Measurements from ENCODE around the gene BRD3. TPM values are rescaled to one million over a fixed set of nuclear protein-coding genes. Genes with fewer than 3 reads are reported as not detected.
"Not testable (repeated sequence)": the region's sequence is repeated elsewhere in the genome, so short reads cannot be mapped to it uniquely, and the experiment has no call there.

The BRD3 gene
- total and polyA plus RNA-seq, 3 donors from 2014 or later = 30.2 to 64.5 (median 44.3) TPM

DNA sequence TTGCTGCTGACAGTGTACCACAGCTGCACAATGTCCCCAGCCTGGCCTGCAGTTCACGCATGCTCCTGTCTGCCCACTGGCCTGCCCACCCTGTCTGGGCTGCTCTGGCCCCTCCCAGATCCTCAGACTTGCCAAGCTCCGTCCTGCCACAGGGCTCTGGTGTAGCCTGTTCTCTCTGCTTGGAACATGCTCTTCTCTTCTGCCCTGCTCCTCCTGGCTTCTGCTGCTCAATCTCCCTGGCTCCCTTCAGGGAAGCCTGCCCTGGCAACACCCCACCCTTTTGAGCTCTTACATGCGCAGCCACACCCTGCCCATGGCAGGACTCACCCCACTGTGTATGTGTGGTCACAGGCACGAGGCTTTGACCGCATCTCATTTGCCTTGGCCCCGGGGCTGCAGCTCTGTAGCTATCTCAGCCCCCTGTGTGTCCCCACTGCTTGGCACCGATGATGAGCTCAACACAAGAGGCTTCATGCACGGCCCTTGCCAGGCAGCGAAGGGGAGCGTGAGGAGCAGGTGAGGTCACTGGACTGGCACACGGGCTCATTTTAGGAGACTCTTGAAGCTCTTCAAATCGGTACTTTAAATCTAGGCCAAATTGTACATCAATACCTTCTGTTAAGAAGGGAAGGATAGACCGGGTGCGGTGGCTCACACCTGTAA lies 20.4 kb upstream of the BRD3 start:
- Histone ChIP-seq H3K9me3 (no peaks in the 10 kb centered on the region), H3K27ac (no peak overlapping the region), H3K27me3 (no peaks in the 10 kb centered on the region), H3K4me1 (no peaks in the 10 kb centered on the region), H3K36me3 (ENCODE audit: low read depth, missing control alignments) (no peaks in the 10 kb centered on the region), H3K4me3 (no peak overlapping the region)
- DNase-seq = no peak
- intact Hi-C loops (cut with DNase I; ENCODE audit: low total_unique reads) = no loop called here
- 88 to 89% methylated on average over 14 of the region's 14 CpGs for WGBS, 2 donors
- TF ChIP-seq, protein P1, sequence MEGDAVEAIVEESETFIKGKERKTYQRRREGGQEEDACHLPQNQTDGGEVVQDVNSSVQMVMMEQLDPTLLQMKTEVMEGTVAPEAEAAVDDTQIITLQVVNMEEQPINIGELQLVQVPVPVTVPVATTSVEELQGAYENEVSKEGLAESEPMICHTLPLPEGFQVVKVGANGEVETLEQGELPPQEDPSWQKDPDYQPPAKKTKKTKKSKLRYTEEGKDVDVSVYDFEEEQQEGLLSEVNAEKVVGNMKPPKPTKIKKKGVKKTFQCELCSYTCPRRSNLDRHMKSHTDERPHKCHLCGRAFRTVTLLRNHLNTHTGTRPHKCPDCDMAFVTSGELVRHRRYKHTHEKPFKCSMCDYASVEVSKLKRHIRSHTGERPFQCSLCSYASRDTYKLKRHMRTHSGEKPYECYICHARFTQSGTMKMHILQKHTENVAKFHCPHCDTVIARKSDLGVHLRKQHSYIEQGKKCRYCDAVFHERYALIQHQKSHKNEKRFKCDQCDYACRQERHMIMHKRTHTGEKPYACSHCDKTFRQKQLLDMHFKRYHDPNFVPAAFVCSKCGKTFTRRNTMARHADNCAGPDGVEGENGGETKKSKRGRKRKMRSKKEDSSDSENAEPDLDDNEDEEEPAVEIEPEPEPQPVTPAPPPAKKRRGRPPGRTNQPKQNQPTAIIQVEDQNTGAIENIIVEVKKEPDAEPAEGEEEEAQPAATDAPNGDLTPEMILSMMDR (IDR thresholded peaks at IDR 0.05) = no peak
- no peak for TF ChIP-seq POLR2A (IDR thresholded peaks at IDR 0.05)

DNA sequence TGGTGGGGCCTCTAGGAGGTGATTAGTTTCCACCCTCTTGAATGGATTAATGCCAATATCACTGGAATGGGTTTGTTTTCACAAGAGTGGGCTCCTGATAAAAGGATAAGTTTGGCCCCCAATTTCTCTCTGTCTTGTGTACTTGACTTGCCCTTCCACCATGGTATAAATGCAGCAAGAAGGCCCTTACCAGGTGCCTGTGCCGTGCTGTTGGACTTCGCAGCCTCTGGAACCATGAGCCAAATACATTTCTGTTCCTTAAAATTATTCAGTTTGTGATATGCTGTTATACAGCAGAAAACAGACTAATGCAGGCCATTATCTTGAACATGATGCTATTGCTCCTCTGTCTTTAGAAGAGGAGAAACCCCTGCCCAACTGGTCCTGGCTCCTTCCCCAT lies 17.8 kb upstream of the BRD3 start:
- Histone ChIP-seq H3K4me1 (no peaks in the 10 kb centered on the region), H3K9me3 (no peaks in the 10 kb centered on the region), H3K36me3 (ENCODE audit: low read depth, missing control alignments) (no peaks in the 10 kb centered on the region), H3K4me3 (no peak overlapping the region), H3K27me3 (no peaks in the 10 kb centered on the region), H3K27ac (no peak overlapping the region)
- TF ChIP-seq, protein P1 (IDR thresholded peaks at IDR 0.05) = no peak
- no peak for TF ChIP-seq POLR2A (IDR thresholded peaks at IDR 0.05)
- DNase-seq = no peak
- intact Hi-C loops (cut with DNase I; ENCODE audit: low total_unique reads) = no loop called here
- 96 to 98% methylated on average over 2 of the region's 2 CpGs for WGBS, 2 donors

DNA sequence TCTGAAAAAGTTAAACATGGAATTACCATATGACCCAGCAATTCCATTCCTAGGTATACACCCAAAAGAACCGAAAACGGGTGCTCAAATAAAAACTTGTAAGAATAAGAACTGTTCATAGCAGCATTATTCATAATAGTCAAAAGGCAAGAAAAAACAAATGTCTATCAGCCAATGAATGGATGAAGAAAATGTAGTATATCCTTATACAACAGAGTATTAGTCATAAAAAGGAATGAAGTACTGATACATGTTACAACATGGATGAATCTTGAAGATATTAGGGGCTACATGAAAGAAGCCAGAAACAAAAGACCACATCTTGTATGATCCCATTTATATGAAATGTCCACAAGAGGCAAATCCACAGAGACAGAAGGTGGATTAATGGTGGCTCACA lies 15.6 kb upstream of the BRD3 start:
- no peak for DNase-seq
- H3K27ac ChIP-seq = no peak overlapping the region
- WGBS, 2 donors = 89 to 90% methylated on average over 2 of the region's 2 CpGs
- H3K36me3 ChIP-seq (ENCODE audit: low read depth, missing control alignments) = no peaks in the 10 kb centered on the region
- H3K9me3 ChIP-seq = no peaks in the 10 kb centered on the region
- H3K4me3 ChIP-seq = no peak overlapping the region
- no peaks in the 10 kb centered on the region for H3K4me1 ChIP-seq
- TF ChIP-seq, protein P1 (IDR thresholded peaks at IDR 0.05) = no peak
- TF ChIP-seq POLR2A (IDR thresholded peaks at IDR 0.05) = no peak
- intact Hi-C loops (cut with DNase I; ENCODE audit: low total_unique reads) = no loop called here
- H3K27me3 ChIP-seq = no peaks in the 10 kb centered on the region

DNA sequence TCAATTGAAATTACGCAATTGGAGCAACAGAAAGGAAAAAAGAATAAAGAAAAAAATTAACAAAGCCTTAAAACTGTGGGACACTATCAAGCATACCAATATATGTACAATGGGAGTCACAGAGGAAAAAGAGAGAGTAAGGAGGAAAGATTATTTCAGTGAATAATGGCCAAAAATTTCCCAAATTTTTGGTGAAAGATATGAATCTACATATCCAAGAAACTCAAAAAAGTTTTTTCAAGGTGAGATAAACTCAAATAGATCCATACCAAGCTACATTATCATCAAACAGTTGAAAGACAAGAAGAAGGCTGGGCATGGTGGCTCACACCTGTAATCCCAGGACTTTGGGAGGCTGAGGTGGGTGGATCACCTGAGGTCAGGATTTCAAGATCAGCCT lies 8.8 kb upstream of the BRD3 start:
- H3K36me3 ChIP-seq (ENCODE audit: low read depth, missing control alignments) = no peaks in the 10 kb centered on the region
- no peaks in the 10 kb centered on the region for H3K27me3 ChIP-seq
- H3K4me3 ChIP-seq = no peak overlapping the region
- no peaks in the 10 kb centered on the region for H3K4me1 ChIP-seq
- no peak overlapping the region for H3K27ac ChIP-seq
- no peaks in the 10 kb centered on the region for H3K9me3 ChIP-seq
- intact Hi-C loops (cut with DNase I; ENCODE audit: low total_unique reads) = no loop called here
- 50 to 55% methylated on average over 1 of the region's 1 CpG for WGBS, 2 donors
- TF ChIP-seq, protein P1 (IDR thresholded peaks at IDR 0.05) = no peak
- TF ChIP-seq POLR2A (IDR thresholded peaks at IDR 0.05) = no peak
- no peak for DNase-seq

DNA sequence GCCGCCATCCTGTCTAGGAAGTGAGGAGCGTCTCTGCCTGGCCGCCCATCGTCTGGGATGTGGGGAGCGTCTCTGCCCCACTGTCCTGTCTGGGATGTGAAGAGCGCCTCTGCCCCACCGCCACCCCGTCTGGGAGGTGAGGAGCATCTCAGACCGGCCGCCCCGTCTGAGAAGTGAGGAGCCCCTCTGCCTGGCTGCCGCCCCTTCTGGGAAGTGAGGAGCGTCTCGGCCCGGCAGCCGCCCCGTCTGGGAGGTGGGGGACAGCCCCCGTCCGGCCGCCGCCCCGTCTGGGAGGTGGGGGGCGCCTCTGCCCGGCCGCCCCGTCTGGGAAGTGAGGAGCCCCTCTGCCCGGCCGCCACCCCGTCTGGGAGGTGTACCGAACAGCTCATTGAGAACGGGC lies 7.9 kb upstream of the BRD3 start:
- H3K9me3 ChIP-seq; intact Hi-C loops (cut with DNase I; ENCODE audit: low total_unique reads); DNase-seq; H3K4me1 ChIP-seq; H3K36me3 ChIP-seq (ENCODE audit: low read depth, missing control alignments); H3K27me3 ChIP-seq; H3K4me3 ChIP-seq; H3K27ac ChIP-seq: not testable (repeated sequence)
- WGBS, 2 donors = 78 to 90% methylated on average over 2 to 29 of the region's 31 CpGs

Data from testis (tissue), 3 donors.